NCI-H1694 (cell line): ENCODE measurements around the gene RPS6KA1.

Experiments used
- DNase-seq: peaks from one replicate; lab custom pipeline; 2025; lab: John Stamatoyannopoulos, UW

Gene RPS6KA1

GRCh38 chr1:26533951-26534509 is 4.5 kb downstream of the RPS6KA1 start:
- DNase-seq: no peak

- DNase-seq: no peak
Observed at GRCh38 chr1:26535201-26535600, 5.6 kb downstream of the RPS6KA1 start.

- no peak for DNase-seq
Observed at GRCh38 chr1:26536081-26536480, 6.5 kb downstream of the RPS6KA1 start.

GRCh38 chr1:26536521-26536920 is 7.0 kb downstream of the RPS6KA1 start:
- DNase-seq: no peak

- DNase-seq: no peak
Observed at GRCh38 chr1:26537951-26538352, 8.4 kb downstream of the RPS6KA1 start.

- DNase-seq: peak; percentile 20
Observed at GRCh38 chr1:26538480-26539412, 9.2 kb downstream of the RPS6KA1 start.

- no peak for DNase-seq
Observed at GRCh38 chr1:26539722-26540121, 10.2 kb downstream of the RPS6KA1 start.

GRCh38 chr1:26540351-26540750 is 10.8 kb downstream of the RPS6KA1 start:
- no peak for DNase-seq

- no peak for DNase-seq
Observed at GRCh38 chr1:26541431-26541815, 11.9 kb downstream of the RPS6KA1 start.

- DNase-seq: no peak
Observed at GRCh38 chr1:26541816-26542711, 12.5 kb downstream of the RPS6KA1 start.

- no peak for DNase-seq
Observed at GRCh38 chr1:26542771-26543451, 13.3 kb downstream of the RPS6KA1 start.

GRCh38 chr1:26543462-26543861 is 13.9 kb downstream of the RPS6KA1 start:
- DNase-seq: no peak

- no peak for DNase-seq
Observed at GRCh38 chr1:26544126-26544525, 14.6 kb downstream of the RPS6KA1 start.

GRCh38 chr1:26545969-26546323 is 16.4 kb downstream of the RPS6KA1 start:
- DNase-seq: no peak

GRCh38 chr1:26546375-26546774 is 16.8 kb downstream of the RPS6KA1 start:
- no peak for DNase-seq

GRCh38 chr1:26546819-26547218 is 17.3 kb downstream of the RPS6KA1 start:
- DNase-seq: no peak

- no peak for DNase-seq
Observed at GRCh38 chr1:26548841-26549240, 19.3 kb downstream of the RPS6KA1 start.

- DNase-seq: no peak
Observed at GRCh38 chr1:26550946-26551345, 21.4 kb downstream of the RPS6KA1 start.

GRCh38 chr1:26552720-26553119 is 23.2 kb downstream of the RPS6KA1 start:
- no peak for DNase-seq

GRCh38 chr1:26553942-26554682 is 24.6 kb downstream of the RPS6KA1 start:
- no peak for DNase-seq

- no peak for DNase-seq
Observed at GRCh38 chr1:26554781-26555180, 25.2 kb downstream of the RPS6KA1 start.
